Right atrium auricular region (tissue), 2 donors: ENCODE results near the gene DTYMK. TPM values are rescaled to one million over a fixed set of nuclear protein-coding genes. Genes with fewer than 3 reads are reported as not detected.
A peak's percentile ranks its signal among the peaks of the same experiment; 100 is the strongest.
"Not testable (repeated sequence)": the region's sequence is repeated elsewhere in the genome, so short reads cannot be mapped to it uniquely, and the experiment has no call there.

Experiments
- DNase-seq: peaks from one replicate; pipeline ENCODE4 v3.0.0-alpha.2; 2019; ENCODE audit warnings: low spot score
- H3K27ac ChIP-seq, 2 donors: fragments of 200-600 bp; sonication (generic); 1 replicate in 1 of 2; 2 replicates in 1 of 2; pipeline ENCODE4 v1.5.1; 2016 to 2019
- H3K27me3 ChIP-seq, 2 donors: fragments of 200-600 bp; sonication (generic); one replicate each; pipeline versions ENCODE4 v1.5.1 to v1.6.0; 2017 to 2019
- H3K36me3 ChIP-seq: fragments of 200-600 bp; sonication (generic); one replicate; pipeline ENCODE4 v1.5.1; 2016
- H3K4me1 ChIP-seq, 2 donors: fragments of 200-600 bp; sonication (generic); one replicate each; pipeline versions ENCODE4 v1.5.1 to v1.6.0; 2017 to 2019
- H3K4me3 ChIP-seq, 2 donors: fragments of 200-600 bp; sonication (generic); 1 replicate in 1 of 2; 2 replicates in 1 of 2; pipeline ENCODE4 v1.5.1; 2017 to 2019; ENCODE audit warnings: mild to moderate bottlenecking in 1 of 2, moderate library complexity in 1 of 2
- H3K9me3 ChIP-seq, 2 donors: fragments of 200-600 bp; sonication (generic); one replicate each; pipeline ENCODE4 v1.5.1; 2019
- total RNA-seq, 2 donors: library from RNA; depleted of rRNA; stranded (reverse); fragments of >200 nt; gene quantifications; one replicate each; pipeline ENCODE4 v1.1.0, GENCODE V29; 2016
- TF ChIP-seq, protein P1 (sequence below), 2 donors: fragments of 200-600 bp; sonication (generic); IDR thresholded peaks; one replicate each; pipeline ENCODE4 v1.5.1; 2019; ENCODE audit warnings: antibody characterized with exemption in 2 of 2

DTYMK gene
- total RNA-seq, 2 donors from 2014 or later: 6.4 to 6.6 TPM

GRCh38 chr2:241732513-241733186 lies 46.0 kb upstream of the DTYMK start:
- H3K27ac ChIP-seq, H3K9me3 ChIP-seq, H3K4me3 ChIP-seq, H3K36me3 ChIP-seq, H3K27me3 ChIP-seq: not testable (repeated sequence)
- peak; percentile 75 for DNase-seq
- peaks cover 0 to 18% of the 10 kb centered on the region in 2 donors for H3K4me1 ChIP-seq
- TF ChIP-seq, protein P1, sequence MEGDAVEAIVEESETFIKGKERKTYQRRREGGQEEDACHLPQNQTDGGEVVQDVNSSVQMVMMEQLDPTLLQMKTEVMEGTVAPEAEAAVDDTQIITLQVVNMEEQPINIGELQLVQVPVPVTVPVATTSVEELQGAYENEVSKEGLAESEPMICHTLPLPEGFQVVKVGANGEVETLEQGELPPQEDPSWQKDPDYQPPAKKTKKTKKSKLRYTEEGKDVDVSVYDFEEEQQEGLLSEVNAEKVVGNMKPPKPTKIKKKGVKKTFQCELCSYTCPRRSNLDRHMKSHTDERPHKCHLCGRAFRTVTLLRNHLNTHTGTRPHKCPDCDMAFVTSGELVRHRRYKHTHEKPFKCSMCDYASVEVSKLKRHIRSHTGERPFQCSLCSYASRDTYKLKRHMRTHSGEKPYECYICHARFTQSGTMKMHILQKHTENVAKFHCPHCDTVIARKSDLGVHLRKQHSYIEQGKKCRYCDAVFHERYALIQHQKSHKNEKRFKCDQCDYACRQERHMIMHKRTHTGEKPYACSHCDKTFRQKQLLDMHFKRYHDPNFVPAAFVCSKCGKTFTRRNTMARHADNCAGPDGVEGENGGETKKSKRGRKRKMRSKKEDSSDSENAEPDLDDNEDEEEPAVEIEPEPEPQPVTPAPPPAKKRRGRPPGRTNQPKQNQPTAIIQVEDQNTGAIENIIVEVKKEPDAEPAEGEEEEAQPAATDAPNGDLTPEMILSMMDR (IDR thresholded peaks at IDR 0.05): peak; percentile 40 to 65

- Histone ChIP-seq H3K9me3 (no peaks in the 10 kb centered on the region), H3K4me3 (no peak overlapping the region), H3K36me3 (no peaks in the 10 kb centered on the region), H3K27ac (no peak overlapping the region), H3K27me3 (no peaks in the 10 kb centered on the region), H3K4me1 (peaks cover 0 to 19% of the 10 kb centered on the region in 2 donors)
- TF ChIP-seq, protein P1 (IDR thresholded peaks at IDR 0.05): no peak
- no peak for DNase-seq
Observed at GRCh38 chr2:241730671-241731293, 44.2 kb upstream of the DTYMK start.

GRCh38 chr2:241729868-241730267 lies 43.3 kb upstream of the DTYMK start:
- peaks cover 0 to 14% of the 10 kb centered on the region in 2 donors for H3K4me1 ChIP-seq
- H3K27ac ChIP-seq: no peak overlapping the region
- H3K9me3 ChIP-seq: no peaks in the 10 kb centered on the region
- H3K27me3 ChIP-seq: no peaks in the 10 kb centered on the region
- no peak overlapping the region for H3K4me3 ChIP-seq
- TF ChIP-seq, protein P1 (IDR thresholded peaks at IDR 0.05): no peak
- H3K36me3 ChIP-seq: no peaks in the 10 kb centered on the region
- DNase-seq: no peak

- peak; percentile 81 for DNase-seq
- Histone ChIP-seq H3K4me1 (peaks cover 0 to 9% of the 10 kb centered on the region in 2 donors), H3K27ac (peak overlapping the region; percentile 65 to 71), H3K27me3 (no peaks in the 10 kb centered on the region), H3K4me3 (no peak overlapping the region), H3K9me3 (no peaks in the 10 kb centered on the region), H3K36me3 (peaks cover under 1% of the 10 kb centered on the region)
- TF ChIP-seq, protein P1 (IDR thresholded peaks at IDR 0.05): no peak
Observed at GRCh38 chr2:241728627-241729026, 42.0 kb upstream of the DTYMK start.

- Histone ChIP-seq H3K4me3 (no peak overlapping the region), H3K4me1 (peaks cover 0 to 9% of the 10 kb centered on the region in 2 donors), H3K36me3 (peaks cover 7% of the 10 kb centered on the region), H3K27me3 (no peaks in the 10 kb centered on the region), H3K9me3 (no peaks in the 10 kb centered on the region), H3K27ac (peak overlapping the region; percentile 65 to 71)
- peak; percentile 59 for DNase-seq
- TF ChIP-seq, protein P1 (IDR thresholded peaks at IDR 0.05): no peak
Observed at GRCh38 chr2:241728000-241728399, 41.4 kb upstream of the DTYMK start.
